ENCODE data around the gene NTRK1.

Gene NTRK1

GRCh38 chr1:156865258-156865657, 4.6 kb downstream of the NTRK1 start:
- DNase-seq (ENCODE audit: low read depth in 1 of 2, low spot score in 1 of 2) = no peak
- Histone ChIP-seq H3K27ac (replicated peaks) (no peak overlapping the region), H3K4me3 (replicated peaks; ENCODE audit: insufficient read depth, low read length) (no peak overlapping the region), H3K27me3 (ENCODE audit: insufficient read depth, poor library complexity, severe bottlenecking) (peaks cover 36% of the 10 kb centered on the region)
- no peak for TF ChIP-seq REST (IDR thresholded peaks at IDR 0.05; ENCODE audit: insufficient replicate concordance, low read depth)
- no peak for TF ChIP-seq CTCF (IDR thresholded peaks at IDR 0.05; ENCODE audit: insufficient read depth, low read length)
- no peak for TF ChIP-seq POLR2AphosphoS5 (IDR thresholded peaks at IDR 0.05; ENCODE audit: low read depth)
- no peak for TF ChIP-seq SPI1 (IDR thresholded peaks at IDR 0.05; ENCODE audit: borderline replicate concordance, low read depth)
- no peak for TF ChIP-seq GABPA (IDR thresholded peaks at IDR 0.05; ENCODE audit: low read depth)

DNA sequence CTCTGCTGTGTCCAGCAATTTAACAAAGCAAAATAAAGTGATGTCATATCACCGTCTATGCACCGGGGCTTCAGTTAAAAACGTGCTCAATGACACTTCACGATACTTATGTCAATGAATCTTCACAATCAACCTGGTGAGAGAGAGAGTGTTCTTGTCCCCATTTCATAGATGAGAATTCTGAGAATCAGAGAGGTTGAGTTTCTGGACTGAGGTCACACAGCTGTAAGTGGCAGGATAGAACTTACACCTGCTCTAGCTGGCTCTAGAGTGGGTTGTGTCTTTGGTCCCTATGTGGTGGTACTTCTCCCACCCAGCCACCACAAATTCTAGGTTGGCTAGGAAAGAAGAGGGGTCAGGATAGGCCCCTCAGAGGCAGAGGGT, 5.2 kb downstream of the NTRK1 start:
- peaks cover 33% of the 10 kb centered on the region for H3K27me3 ChIP-seq (ENCODE audit: insufficient read depth, poor library complexity, severe bottlenecking)
- DNase-seq (ENCODE audit: low read depth in 1 of 2, low spot score in 1 of 2) = no peak
- no peak overlapping the region for H3K4me3 ChIP-seq (replicated peaks; ENCODE audit: insufficient read depth, low read length)
- H3K27ac ChIP-seq (replicated peaks) = no peak overlapping the region
- TF ChIP-seq GABPA (IDR thresholded peaks at IDR 0.05; ENCODE audit: low read depth) (no peak), REST (IDR thresholded peaks at IDR 0.05; ENCODE audit: insufficient replicate concordance, low read depth) (no peak), POLR2AphosphoS5 (IDR thresholded peaks at IDR 0.05; ENCODE audit: low read depth) (no peak), SPI1 (IDR thresholded peaks at IDR 0.05; ENCODE audit: borderline replicate concordance, low read depth) (no peak), CTCF (IDR thresholded peaks at IDR 0.05; ENCODE audit: insufficient read depth, low read length) (no peak)

- peak; percentile 5 to 18 for DNase-seq (ENCODE audit: low read depth in 1 of 2, low spot score in 1 of 2)
- TF ChIP-seq CTCF (IDR thresholded peaks at IDR 0.05; ENCODE audit: insufficient read depth, low read length) (no peak), SPI1 (IDR thresholded peaks at IDR 0.05; ENCODE audit: borderline replicate concordance, low read depth) (no peak), REST (IDR thresholded peaks at IDR 0.05; ENCODE audit: insufficient replicate concordance, low read depth) (no peak), POLR2AphosphoS5 (IDR thresholded peaks at IDR 0.05; ENCODE audit: low read depth) (no peak), GABPA (IDR thresholded peaks at IDR 0.05; ENCODE audit: low read depth) (no peak)
- H3K4me3 ChIP-seq (replicated peaks; ENCODE audit: insufficient read depth, low read length) = no peak overlapping the region
- no peak overlapping the region for H3K27ac ChIP-seq (replicated peaks)
- peaks cover 33% of the 10 kb centered on the region for H3K27me3 ChIP-seq (ENCODE audit: insufficient read depth, poor library complexity, severe bottlenecking)
These were observed 5.7 kb downstream of the NTRK1 start for GRCh38 chr1:156866249-156866909.
